DOHH2 (cell line): ENCODE measurements around the gene CFAP100.

ENCODE experiments used
- H3F3A ChIP-seq: fragments of 200-600 bp; sonication (generic), shearing (Covaris generic); 2 replicates; pipeline ENCODE4 v1.6.0; 2016; ENCODE audit warnings: antibody characterized with exemption, mild to moderate bottlenecking; ENCODE audit not compliant: control insufficient read depth, insufficient read depth
- H3K27ac ChIP-seq: fragments of 200-600 bp; sonication (generic); 2 replicates; pipeline ENCODE4 v1.5.1; 2014; ENCODE audit warnings: low read depth, mild to moderate bottlenecking, low read length, moderate library complexity
- H3K27me3 ChIP-seq: fragments of 200-600 bp; sonication (generic); 2 replicates; pipeline ENCODE4 v1.6.1; 2014; ENCODE audit warnings: mild to moderate bottlenecking, low read length, mixed read lengths; ENCODE audit not compliant: control insufficient read depth
- H3K36me3 ChIP-seq: fragments of 200-600 bp; sonication (generic); 2 replicates; pipeline ENCODE4 v1.6.1; 2014; ENCODE audit warnings: mild to moderate bottlenecking, low read length, moderate library complexity, mixed read lengths; ENCODE audit not compliant: control insufficient read depth
- H3K4me1 ChIP-seq: fragments of 200-600 bp; sonication (generic); 2 replicates; pipeline ENCODE4 v1.6.1; 2014; ENCODE audit warnings: mild to moderate bottlenecking, low read length, mixed read lengths; ENCODE audit not compliant: control insufficient read depth
- H3K4me2 ChIP-seq: fragments of 200-600 bp; sonication (generic); 2 replicates; pipeline ENCODE4 v1.6.0; 2014; ENCODE audit warnings: mild to moderate bottlenecking, low read length, moderate library complexity
- H3K4me3 ChIP-seq: fragments of 200-600 bp; sonication (generic); 2 replicates; pipeline ENCODE4 v1.5.1; 2014; ENCODE audit warnings: mild to moderate bottlenecking, low read length, mixed read lengths
- H3K79me2 ChIP-seq: fragments of 200-600 bp; sonication (generic); 2 replicates; pipeline ENCODE4 v1.6.1; 2014; ENCODE audit warnings: mild to moderate bottlenecking, low read length, mixed read lengths; ENCODE audit not compliant: control insufficient read depth
- H3K9me2 ChIP-seq: fragments of 200-600 bp; sonication (generic); replicated peaks from 2 replicates; pipeline ENCODE4 v1.6.1; 2014; ENCODE audit warnings: mild to moderate bottlenecking, low read length, mixed read lengths; ENCODE audit not compliant: control insufficient read depth
- H3K9me3 ChIP-seq: fragments of 200-600 bp; sonication (generic); 2 replicates; pipeline ENCODE4 v1.6.1; 2014; ENCODE audit warnings: antibody characterized with exemption, low read length, mixed read lengths; ENCODE audit not compliant: control insufficient read depth, insufficient read depth
- H4K20me1 ChIP-seq: fragments of 200-600 bp; sonication (generic); 2 replicates; pipeline ENCODE4 v1.6.0; 2014; ENCODE audit warnings: low read depth, mild to moderate bottlenecking, antibody characterized with exemption, low read length, moderate library complexity; ENCODE audit not compliant: control insufficient read depth, insufficient read depth
- EZH2phosphoT487 ChIP-seq: fragments of 200-600 bp; sonication (generic); IDR thresholded peaks from 2 replicates; pipeline ENCODE4 v1.6.1; 2017; ENCODE audit warnings: borderline replicate concordance, mild to moderate bottlenecking, antibody characterized with exemption, low read length, moderate library complexity, mixed read lengths
- TF ChIP-seq, protein P1 (sequence below): fragments of 200-600 bp; sonication (generic); IDR thresholded peaks from one replicate; pipeline ENCODE4 v1.5.1; 2014; ENCODE audit warnings: antibody characterized with exemption, mild to moderate bottlenecking, low read depth, low read length; ENCODE audit not compliant: poor library complexity, severe bottlenecking

CFAP100 gene

DNA sequence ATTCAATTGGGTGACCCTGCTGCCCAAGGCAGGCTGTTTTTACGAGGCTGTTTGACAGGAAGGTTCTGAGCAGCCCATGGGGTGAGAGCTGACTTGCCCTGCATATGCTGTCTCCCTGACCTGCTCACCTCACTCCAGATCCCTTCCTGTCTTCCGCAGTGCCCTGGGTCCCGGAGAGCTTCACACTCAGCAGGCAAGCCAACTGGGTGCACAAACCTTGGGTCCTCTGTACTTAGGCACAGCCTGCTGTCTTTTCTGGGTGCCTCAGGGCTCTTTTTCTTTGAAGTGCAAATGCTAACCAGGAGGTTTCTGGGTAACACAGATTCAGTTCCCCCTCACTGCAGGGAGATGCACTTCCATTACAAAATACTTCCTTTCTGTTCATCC is 48.1 kb downstream of the CFAP100 start:
- Histone ChIP-seq H3K9me3 (no peaks in the 10 kb centered on the region), H3K79me2 (no peaks in the 10 kb centered on the region), H4K20me1 (no peaks in the 10 kb centered on the region; the same call in 1 of the 2 replicates), H3K27ac (no peak overlapping the region), H3K4me2 (no peak overlapping the region), H3K36me3 (peaks cover 2% of the 10 kb centered on the region; the same call in 1 of the 2 replicates), H3K4me1 (no peaks in the 10 kb centered on the region), H3K9me2 (no peaks in the 10 kb centered on the region), H3K4me3 (no peak overlapping the region), H3F3A (no peaks in the 10 kb centered on the region), H3K27me3 (no peaks in the 10 kb centered on the region)
- TF ChIP-seq, protein P1, sequence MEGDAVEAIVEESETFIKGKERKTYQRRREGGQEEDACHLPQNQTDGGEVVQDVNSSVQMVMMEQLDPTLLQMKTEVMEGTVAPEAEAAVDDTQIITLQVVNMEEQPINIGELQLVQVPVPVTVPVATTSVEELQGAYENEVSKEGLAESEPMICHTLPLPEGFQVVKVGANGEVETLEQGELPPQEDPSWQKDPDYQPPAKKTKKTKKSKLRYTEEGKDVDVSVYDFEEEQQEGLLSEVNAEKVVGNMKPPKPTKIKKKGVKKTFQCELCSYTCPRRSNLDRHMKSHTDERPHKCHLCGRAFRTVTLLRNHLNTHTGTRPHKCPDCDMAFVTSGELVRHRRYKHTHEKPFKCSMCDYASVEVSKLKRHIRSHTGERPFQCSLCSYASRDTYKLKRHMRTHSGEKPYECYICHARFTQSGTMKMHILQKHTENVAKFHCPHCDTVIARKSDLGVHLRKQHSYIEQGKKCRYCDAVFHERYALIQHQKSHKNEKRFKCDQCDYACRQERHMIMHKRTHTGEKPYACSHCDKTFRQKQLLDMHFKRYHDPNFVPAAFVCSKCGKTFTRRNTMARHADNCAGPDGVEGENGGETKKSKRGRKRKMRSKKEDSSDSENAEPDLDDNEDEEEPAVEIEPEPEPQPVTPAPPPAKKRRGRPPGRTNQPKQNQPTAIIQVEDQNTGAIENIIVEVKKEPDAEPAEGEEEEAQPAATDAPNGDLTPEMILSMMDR: no peak
- no peak for TF ChIP-seq EZH2phosphoT487

DNA sequence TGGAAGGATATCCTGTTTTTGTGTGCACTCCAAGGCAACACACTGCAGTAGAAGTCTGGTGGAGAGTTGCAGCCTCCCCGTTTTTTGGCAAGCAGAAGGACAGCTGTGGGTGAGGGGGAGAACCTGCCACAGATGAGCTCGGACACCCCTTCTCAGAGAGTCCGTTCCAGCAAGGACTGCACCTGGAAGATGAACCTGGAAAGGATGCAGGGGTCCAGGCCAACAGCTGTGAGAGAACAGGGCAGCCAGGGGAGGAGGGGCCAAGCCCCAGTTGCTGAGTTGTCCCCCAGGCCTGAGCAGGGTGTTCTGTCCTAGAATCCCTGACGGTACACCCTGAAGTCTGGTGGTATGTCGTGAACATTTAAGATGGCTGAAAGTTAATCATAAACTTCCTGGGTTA is 50.8 kb downstream of the CFAP100 start:
- Histone ChIP-seq H3K79me2 (no peaks in the 10 kb centered on the region), H3K27ac (no peak overlapping the region), H3K4me2 (no peak overlapping the region), H3K4me3 (no peak overlapping the region), H3K36me3 (peaks cover 2% of the 10 kb centered on the region; the same call in 1 of the 2 replicates), H3K9me3 (no peaks in the 10 kb centered on the region), H3K4me1 (no peaks in the 10 kb centered on the region), H3F3A (no peaks in the 10 kb centered on the region), H3K9me2 (no peaks in the 10 kb centered on the region), H3K27me3 (no peaks in the 10 kb centered on the region), H4K20me1 (no peaks in the 10 kb centered on the region)
- TF ChIP-seq, protein P1: no peak
- TF ChIP-seq EZH2phosphoT487: no peak

DNA sequence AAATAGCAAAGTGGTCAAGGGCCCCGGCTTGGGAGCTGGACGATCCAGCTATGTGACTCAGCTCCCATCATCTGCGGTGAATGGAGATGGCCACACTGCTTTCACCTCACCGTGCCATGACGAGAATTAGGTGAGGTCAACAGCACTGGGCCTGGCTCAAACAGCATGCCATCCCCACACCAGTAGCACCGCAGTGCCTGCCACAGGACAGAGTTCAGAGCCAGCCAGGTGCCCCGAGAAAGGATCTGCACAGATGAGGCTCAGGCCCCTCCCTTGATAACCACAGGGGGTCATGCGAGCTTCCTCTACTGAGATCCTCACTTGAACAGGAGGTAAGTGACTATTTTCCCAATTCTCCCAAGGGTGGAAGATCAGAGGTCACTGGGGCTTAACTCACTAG is 51.6 kb downstream of the CFAP100 start:
- Histone ChIP-seq H3F3A (no peaks in the 10 kb centered on the region), H3K79me2 (no peaks in the 10 kb centered on the region), H3K4me1 (no peaks in the 10 kb centered on the region), H3K9me2 (no peaks in the 10 kb centered on the region), H3K4me2 (no peak overlapping the region), H3K36me3 (peaks cover 8% of the 10 kb centered on the region), H3K27ac (no peak overlapping the region), H3K9me3 (no peaks in the 10 kb centered on the region), H3K4me3 (no peak overlapping the region), H4K20me1 (no peaks in the 10 kb centered on the region), H3K27me3 (no peaks in the 10 kb centered on the region)
- TF ChIP-seq, protein P1: no peak
- no peak for TF ChIP-seq EZH2phosphoT487

DNA sequence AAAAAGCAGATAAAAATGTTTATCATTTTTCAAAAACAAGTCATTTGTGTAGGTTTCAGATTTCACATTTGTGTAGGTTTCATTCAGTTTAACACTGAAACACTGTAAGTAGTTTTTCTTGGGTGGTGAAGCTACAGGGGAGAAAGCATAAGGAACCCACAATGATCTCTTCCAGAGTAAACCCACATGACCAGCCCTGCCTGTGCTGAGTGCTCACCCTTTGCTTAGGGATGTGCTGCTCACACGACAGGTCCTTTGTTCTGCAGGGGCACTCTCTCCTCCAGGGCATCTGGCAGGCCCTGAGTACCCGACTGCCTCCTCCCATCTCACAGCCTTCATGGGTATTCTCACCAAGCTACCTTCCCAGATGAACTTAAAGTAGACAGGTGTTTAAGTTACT is 52.1 kb downstream of the CFAP100 start:
- Histone ChIP-seq H4K20me1 (no peaks in the 10 kb centered on the region), H3K36me3 (peaks cover 13% of the 10 kb centered on the region), H3K4me3 (no peak overlapping the region), H3K27ac (no peak overlapping the region), H3K4me2 (no peak overlapping the region), H3K4me1 (no peaks in the 10 kb centered on the region), H3K9me2 (no peaks in the 10 kb centered on the region), H3F3A (no peaks in the 10 kb centered on the region), H3K27me3 (no peaks in the 10 kb centered on the region), H3K9me3 (no peaks in the 10 kb centered on the region), H3K79me2 (no peaks in the 10 kb centered on the region)
- TF ChIP-seq, protein P1: no peak
- TF ChIP-seq EZH2phosphoT487: no peak
